Activated CD4-positive, alpha-beta T cell treated with anti-CD3 and anti-CD28 coated beads, Interleukin-2, amount 50 U/mL, for 24 hours (primary cell): ENCODE measurements around the gene MTOR.
"Not testable (repeated sequence)": the region's sequence is repeated elsewhere in the genome, so short reads cannot be mapped to it uniquely, and the experiment has no call there.

Experiments
- DNase-seq, 2 donors: peaks; one replicate each; pipeline ENCODE4 v3.0.0-alpha.2; 2020; ENCODE audit warnings: low read depth in 1 of 2, low spot score in 1 of 2

Gene MTOR

DNA sequence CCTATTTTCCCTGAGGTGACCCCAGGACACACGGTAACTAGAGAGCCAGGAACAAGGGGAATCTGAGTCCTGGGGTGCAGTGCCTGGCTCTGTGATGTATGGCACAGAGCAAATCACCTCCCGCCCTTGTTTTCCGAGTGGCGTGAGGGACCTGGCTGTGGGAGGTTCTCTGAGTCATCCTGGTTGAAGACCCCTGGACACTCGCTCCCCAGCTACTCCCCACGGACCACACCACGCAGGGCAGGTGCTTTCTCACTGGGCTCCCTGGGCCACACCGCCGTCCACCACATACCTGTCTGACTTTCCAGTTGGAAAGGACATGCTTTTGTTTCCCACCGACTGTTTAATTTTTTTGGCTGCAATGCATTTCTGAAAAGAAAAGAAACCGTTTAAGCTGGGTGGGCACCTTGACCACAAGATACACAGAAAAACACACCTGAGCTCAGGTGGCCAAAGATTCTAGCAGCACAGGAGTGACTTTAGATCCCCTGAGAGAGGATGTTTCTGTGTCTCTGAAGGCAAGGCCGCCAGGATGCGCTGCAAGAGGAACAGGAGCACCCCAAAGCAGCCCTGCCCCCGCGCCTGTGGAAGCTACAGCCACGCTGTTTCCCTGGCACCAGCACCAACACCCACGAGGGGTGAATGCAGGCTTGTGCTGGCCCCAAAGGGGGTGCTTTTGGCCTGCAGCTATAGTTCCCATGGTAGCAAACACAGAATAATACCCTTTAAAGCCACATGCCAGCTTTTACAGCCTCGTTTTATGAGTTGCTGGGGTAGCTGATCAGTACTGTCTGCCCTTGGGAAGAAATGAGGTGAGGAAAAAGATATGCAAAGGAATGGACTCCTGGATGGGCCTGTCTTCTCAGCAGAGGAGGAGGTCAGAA is 194.4 kb downstream of the MTOR start:
- no peak for DNase-seq

- no peak for DNase-seq
Measured at GRCh38 chr1:11065796-11066195, 196.6 kb downstream of the MTOR start.

- DNase-seq: no peak
Measured at GRCh38 chr1:11064942-11065341, 197.4 kb downstream of the MTOR start.

DNA sequence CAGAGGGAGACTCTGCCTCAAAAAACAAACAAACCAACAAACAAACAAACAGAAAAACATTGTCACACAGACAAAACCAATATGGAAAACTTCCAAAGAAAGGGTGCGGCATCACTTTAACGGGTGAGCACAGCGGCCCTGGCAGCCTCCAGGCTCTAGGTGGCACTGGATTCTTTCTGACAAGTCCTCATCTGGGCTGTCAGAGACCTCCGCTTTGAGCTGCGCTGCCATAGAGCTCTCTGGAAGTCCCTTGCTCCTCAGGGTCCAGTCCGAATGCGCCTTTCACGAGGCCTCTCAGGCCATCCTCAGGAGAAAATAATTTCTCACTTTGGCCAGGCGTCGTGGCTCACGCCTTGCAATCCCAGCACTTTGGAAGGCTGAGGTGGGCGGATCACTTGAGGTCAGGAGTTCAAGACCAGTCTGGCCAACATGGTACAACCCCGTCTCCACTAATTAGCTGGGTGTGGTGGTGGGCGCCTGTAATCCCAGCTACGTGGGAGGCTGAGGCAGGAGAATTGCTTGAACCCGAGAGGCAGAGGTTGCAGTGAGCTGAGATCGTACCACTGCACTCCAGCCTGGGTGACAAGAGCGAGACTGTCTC is 198.3 kb downstream of the MTOR start:
- DNase-seq: not testable (repeated sequence)

- DNase-seq: no peak
Measured at GRCh38 chr1:11062965-11063401, 199.4 kb downstream of the MTOR start.

- no peak for DNase-seq
Measured at GRCh38 chr1:11061652-11062365, 200.5 kb downstream of the MTOR start.

DNA sequence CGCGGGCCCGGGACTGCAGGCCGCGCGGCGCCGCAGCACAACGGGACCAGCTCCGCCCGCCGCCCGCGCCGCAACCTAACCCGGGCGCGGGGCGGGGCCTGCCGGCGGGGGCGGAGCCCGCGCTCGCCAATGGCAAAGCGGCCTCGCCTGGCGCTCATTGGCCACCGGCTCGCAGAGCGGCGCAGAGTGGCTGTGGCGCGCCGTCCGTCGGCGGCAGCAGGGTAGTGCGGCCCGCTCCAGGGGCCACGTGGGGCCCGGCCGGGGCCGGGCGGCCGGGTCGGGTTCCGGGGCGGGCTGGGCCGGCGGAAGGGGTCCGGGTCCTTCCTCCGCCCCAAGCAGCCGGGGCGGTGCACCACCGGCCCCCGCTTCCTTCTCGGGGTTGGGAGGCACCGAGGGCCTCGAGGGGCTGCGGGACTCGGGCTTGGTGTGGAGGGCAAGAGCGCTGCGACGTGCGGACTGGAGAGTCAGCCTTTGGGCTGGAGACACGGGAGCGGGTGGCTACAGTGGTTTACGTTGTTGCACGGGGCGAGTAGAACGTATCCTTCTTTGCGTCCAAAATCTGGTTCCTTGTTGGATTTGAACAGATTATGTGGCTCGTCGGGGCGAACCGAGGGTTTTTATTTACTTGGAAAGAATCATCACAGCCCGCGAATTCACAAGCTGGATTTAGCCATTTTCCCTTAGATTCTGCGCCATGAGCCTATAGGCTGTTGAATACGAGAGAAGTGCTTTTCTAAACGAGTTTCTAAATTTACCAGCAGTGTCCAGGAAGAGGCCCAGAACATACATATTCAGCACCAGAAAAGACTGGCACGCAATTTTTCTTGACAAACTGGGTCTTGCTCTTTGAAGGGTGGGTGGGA is 202.2 kb downstream of the MTOR start, which contains the start of gene SRM:
SRM (minus strand) TSS at position 51 of the 863 bp plus-strand sequence. CDS start 75 bp downstream, outside the sequence.
- DNase-seq: peak; percentile 82 to 85

DNA sequence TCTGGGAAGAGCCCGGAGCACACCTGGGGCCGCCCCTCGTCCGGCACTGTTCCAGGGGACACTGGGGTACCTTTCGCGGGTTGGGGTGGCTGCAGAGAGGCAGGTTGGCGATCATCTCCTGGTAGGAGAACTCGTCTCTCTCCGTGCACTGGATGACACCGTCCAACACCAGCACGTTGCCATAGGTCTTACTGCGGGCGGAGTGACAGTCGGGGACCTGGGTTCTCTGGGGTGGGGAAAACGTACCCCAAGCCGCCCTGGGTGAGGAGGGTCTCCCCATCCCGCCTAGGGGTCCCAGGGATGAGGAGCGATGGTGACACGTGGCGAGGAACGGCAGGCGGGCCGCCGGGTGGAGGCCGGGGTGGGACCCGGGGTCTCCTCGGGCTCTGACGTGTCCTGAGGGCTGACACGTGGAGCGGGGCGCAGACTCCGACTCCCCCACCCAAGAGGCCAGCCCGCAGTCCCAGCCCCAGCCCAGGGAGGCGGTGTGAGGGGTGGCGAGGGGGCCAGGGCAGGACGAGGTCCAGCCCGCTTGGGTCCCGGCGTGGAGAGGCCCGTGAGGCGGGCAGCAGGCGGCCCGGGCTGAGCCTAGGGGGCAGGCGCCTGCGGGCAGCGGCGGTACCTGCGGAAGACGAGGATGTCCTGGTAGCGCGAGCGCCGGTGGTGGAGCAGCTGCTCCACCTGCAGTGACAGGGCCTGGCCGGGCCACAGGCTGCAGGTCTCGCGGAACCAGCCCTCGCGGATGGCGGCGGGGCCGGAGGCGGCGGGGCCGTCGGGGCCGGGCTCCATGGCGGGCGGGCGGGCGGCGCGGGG is 203.0 kb downstream of the MTOR start:
- no peak for DNase-seq

- no peak for DNase-seq
Measured at GRCh38 chr1:11058595-11059154, 203.7 kb downstream of the MTOR start.

- DNase-seq: no peak
Measured at GRCh38 chr1:11058026-11058425, 204.3 kb downstream of the MTOR start.

GRCh38 chr1:11057477-11057876 is 204.9 kb downstream of the MTOR start:
- no peak for DNase-seq
